Measurements from ENCODE around the gene MAN2A2.

MAN2A2 gene

DNA sequence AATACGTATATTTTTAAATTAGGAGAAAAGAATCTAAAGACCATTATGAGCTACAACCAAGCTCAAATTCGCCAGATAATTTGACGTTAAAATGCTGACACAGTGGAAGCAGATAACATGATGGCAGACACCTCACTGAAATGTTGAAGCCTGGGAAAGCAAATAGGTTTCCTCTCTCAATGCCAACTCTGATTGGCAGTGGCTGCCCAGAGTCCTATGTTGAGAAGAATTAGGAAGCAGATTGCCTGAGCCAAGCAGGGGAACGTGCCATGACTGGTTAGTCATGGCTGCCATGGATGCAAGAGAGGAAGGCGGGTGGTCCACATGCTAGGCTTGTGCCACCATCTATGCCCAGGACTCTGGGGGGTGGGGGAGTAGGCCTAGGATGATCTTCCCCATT lies 35.2 kb downstream of the MAN2A2 start:
- TF ChIP-seq, protein P1, sequence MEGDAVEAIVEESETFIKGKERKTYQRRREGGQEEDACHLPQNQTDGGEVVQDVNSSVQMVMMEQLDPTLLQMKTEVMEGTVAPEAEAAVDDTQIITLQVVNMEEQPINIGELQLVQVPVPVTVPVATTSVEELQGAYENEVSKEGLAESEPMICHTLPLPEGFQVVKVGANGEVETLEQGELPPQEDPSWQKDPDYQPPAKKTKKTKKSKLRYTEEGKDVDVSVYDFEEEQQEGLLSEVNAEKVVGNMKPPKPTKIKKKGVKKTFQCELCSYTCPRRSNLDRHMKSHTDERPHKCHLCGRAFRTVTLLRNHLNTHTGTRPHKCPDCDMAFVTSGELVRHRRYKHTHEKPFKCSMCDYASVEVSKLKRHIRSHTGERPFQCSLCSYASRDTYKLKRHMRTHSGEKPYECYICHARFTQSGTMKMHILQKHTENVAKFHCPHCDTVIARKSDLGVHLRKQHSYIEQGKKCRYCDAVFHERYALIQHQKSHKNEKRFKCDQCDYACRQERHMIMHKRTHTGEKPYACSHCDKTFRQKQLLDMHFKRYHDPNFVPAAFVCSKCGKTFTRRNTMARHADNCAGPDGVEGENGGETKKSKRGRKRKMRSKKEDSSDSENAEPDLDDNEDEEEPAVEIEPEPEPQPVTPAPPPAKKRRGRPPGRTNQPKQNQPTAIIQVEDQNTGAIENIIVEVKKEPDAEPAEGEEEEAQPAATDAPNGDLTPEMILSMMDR (conservative IDR thresholded peaks at IDR 0.05) = no peak
- TF ChIP-seq ZFX (IDR thresholded peaks at IDR 0.05) = no peak
- H3K27ac ChIP-seq = no peak overlapping the region

GRCh38 chr15:90939756-90940155 lies 36.7 kb downstream of the MAN2A2 start:
- TF ChIP-seq, protein P1 (conservative IDR thresholded peaks at IDR 0.05) = no peak
- TF ChIP-seq ZFX (IDR thresholded peaks at IDR 0.05) = no peak
- no peak overlapping the region for H3K27ac ChIP-seq

DNA sequence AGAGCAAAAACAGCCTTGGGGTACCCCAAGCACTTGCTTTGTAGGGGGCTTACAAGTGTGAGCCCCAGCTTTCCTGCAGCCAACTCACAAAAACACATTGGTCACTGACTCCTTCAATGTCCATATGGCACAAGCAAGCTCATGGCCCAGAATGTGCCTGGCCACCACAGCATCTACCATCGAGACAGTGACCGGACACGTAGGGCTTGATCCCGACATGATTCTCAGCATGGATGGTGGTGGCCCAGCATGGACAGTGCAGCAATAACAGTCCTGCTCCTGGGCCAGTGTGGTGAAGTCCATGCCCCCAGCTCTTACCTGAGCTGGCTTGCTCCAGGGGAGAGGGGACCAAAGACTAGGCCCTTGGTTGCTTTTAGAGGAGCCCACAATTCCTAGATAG lies 37.9 kb downstream of the MAN2A2 start:
- H3K27ac ChIP-seq = no peak overlapping the region
- TF ChIP-seq ZFX (IDR thresholded peaks at IDR 0.05) = no peak
- TF ChIP-seq, protein P1 (conservative IDR thresholded peaks at IDR 0.05) = no peak

- TF ChIP-seq, protein P1 (conservative IDR thresholded peaks at IDR 0.05) = no peak
- TF ChIP-seq ZFX (IDR thresholded peaks at IDR 0.05) = no peak
- no peak overlapping the region for H3K27ac ChIP-seq
Observed at GRCh38 chr15:90942354-90943120, 39.4 kb downstream of the MAN2A2 start.

GRCh38 chr15:90945091-90945490 lies 42.0 kb downstream of the MAN2A2 start:
- H3K27ac ChIP-seq = no peak overlapping the region
- no peak for TF ChIP-seq ZFX (IDR thresholded peaks at IDR 0.05)
- TF ChIP-seq, protein P1 (conservative IDR thresholded peaks at IDR 0.05) = no peak

DNA sequence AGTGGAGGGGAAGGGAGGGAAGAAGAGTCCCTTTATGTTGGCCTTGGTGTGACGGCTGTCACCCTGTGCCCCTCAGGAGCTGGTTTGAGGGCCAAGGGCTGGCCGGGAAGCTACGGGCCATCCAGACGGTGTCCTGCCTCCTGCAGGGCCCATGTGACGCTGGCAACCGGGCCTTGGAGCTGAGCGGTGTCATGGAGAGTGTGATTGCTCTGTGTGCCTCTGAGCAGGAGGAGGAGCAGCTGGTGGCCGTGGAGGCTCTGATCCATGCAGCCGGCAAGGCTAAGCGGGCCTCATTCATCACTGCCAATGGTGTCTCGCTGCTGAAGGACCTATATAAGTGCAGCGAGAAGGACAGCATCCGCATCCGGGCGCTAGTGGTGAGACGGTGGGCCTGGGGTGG lies 43.4 kb downstream of the MAN2A2 start:
- TF ChIP-seq ZFX (IDR thresholded peaks at IDR 0.05) = no peak
- TF ChIP-seq, protein P1 (conservative IDR thresholded peaks at IDR 0.05) = no peak
- H3K27ac ChIP-seq = no peak overlapping the region

- no peak overlapping the region for H3K27ac ChIP-seq
Observed at GRCh38 chr15:90946941-90947576, 44.0 kb downstream of the MAN2A2 start.

More at GRCh38 chr15:90946941-90947576, 44.0 kb downstream of the MAN2A2 start:
- TF ChIP-seq, protein P1 (conservative IDR thresholded peaks at IDR 0.05) = no peak
- no peak for TF ChIP-seq ZFX (IDR thresholded peaks at IDR 0.05)

Data from C4-2B (cell line).